Activated gamma-delta T cell (primary cell): ENCODE measurements around the gene CRYZL1.
A peak's percentile ranks its signal among the peaks of the same experiment; 100 is the strongest.
"Not testable (repeated sequence)": the region's sequence is repeated elsewhere in the genome, so short reads cannot be mapped to it uniquely, and the experiment has no call there.

Experiments used
- DNase-seq: peaks from one replicate; lab custom pipeline; 2025; lab: John Stamatoyannopoulos, UW

Gene CRYZL1

DNA sequence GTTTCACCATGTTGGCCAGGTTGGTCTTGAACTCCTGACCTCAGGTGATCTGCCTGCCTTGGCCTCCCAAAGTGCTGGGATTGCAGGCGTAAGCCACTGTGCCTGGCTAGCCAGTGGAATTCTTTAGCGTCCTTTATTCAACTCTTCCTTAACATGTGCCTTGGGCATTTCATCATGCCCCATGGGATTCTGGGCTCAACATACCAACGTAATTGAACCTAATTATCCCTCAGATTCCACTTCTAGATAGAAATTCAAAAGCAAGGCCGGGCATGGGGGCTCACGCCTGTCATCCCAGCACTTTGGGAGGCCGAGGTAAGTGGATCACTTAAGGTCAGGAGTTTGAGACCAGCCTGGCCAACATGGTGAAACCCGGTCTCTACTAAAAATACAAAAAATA lies 15.4 kb downstream of the CRYZL1 start:
- not testable (repeated sequence) for DNase-seq

DNA sequence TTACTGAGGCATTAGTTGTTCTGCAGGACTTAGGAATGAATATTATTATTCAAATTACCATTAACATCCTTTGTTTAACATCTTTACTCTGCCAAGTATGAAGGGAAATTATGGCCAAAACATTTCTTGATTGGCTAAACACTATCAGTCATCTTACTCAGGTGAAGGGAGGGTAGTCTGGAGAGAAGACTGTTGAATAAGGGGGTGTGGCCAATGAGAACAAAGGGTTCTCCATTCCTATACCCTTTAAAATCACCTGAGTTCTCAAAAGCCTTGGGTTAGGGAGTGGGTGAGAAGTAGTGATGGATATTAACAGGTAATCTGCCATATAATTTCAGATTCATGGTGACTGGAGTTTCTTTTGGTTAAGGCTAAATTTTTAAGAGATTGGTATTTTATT lies 19.3 kb downstream of the CRYZL1 start:
- no peak for DNase-seq

DNA sequence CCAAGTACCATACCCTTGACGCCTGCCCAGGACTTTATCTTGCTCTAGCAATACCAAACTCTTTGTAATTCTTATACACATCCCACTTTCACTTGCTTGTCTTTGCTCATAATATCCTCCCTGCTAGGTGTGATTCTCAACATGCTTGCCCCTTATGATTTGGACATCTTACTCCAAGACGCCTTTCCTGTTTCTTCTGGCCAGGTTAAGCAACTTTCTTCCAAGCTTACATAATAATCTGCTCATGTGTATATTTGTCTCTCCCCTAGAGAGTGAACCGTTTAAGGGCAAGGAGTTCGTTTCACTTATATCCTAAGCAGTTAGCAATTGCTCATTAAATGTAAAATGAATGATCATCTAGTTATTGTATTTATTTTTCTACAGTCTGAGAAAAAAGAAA lies 21.8 kb downstream of the CRYZL1 start:
- DNase-seq, result no peak

DNA sequence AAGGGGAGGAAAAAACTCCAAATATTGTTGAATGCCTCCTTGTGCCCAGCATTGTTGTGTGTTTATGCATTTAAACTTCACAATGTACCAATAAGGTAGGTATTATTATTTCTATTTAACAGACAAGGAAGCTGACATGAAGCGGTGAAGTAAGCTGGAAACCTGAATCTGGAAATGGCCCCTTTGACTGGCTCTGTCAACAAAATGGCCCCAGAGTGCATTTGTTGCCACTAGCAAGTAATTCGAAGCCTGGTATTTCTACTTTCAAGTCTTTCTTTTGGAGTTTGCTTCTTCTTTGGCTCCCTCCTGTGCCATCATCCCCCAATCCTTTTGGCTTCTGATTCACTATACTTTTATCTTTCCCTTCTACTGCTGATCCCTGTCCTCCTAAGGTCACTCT lies 23.1 kb downstream of the CRYZL1 start:
- no peak for DNase-seq

DNA sequence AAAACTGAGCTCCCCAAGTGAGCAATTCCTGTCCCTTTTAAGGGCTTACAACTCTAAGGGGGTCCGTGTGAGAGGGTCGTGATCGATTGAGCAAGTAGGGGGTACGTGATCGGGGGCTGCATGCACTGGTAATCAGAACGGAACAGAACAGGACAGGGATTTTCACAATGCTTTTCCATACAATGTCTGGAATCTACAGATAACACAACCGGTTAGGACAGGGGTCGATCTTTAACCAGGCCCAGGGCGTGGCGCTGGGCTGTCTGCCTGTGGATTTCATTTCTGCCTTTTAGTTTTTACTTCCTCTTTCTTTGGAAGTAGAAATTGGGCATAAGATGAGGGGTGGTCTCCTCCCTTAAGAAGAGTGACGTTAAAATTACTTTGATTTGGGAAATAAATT lies 24.0 kb downstream of the CRYZL1 start:
- not testable (repeated sequence) for DNase-seq

DNA sequence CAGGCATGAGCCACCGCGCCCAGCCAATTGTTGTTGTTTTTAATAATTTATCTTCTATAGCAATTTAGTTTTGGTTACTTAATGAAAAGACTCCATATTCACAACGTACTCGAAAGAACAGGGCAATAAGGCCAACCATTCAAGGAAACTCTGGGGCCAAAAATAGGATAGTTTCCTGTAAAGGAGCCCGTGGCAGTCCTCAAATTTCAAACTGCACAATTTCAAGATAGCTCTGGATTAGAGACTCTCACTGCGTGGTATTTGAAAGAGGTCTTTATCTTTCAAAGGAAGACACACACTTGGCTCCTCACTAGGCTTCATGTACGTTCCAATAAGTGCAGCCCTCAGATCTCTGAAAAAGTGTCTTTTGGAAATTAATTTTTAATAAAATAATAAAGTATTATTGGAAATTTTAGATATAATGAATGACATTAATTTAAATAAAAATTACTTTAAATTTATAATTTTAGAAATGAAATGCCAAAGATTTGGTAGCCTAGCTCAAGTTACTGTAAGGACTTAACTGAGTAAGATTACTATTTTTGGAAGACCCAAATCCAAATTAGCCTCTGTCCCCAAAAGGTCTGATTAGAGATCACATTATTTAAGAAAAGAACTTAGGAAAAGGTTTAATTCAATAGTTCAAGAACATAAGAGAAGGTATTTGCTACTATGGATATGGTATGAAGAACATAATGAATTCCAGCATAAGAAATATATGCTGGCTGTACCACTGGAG lies 30.4 kb downstream of the CRYZL1 start:
- DNase-seq, result no peak

DNA sequence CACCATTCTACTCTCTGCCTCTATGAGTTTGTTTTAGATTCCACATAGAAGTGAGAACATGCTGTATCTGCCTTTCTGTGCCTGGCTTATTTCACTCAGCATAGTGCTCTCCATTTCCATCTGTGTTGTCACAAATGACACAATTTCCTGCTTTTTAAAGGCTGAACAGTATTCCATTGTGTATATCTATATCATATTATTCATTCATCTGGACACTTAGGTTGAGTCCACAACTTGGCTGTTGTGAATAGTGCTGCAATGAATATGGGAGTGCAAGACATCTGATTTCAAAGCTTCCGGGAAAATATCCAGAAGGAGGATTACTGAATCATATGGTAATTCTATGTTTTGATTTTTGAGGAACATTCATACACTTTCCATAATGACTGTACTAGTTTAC lies 33.0 kb downstream of the CRYZL1 start:
- no peak for DNase-seq

DNA sequence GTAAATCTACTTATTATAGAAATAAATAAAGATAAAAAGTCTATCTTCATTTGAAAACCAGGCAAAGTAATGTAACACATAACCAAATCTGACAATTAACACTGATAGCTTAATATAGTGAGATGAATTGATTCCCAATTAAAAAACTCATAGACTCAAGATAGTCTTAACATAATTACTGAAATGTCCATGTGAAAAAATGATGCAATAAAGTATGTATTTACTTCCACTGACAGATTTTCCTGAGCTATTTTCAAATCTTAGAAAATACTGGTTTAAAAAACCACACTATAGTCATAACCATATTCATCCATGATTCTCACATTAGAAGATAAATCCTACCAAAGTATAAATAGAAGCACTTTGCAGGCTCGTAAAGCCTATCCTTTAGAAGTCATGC lies 43.5 kb downstream of the CRYZL1 start:
- no peak for DNase-seq

DNA sequence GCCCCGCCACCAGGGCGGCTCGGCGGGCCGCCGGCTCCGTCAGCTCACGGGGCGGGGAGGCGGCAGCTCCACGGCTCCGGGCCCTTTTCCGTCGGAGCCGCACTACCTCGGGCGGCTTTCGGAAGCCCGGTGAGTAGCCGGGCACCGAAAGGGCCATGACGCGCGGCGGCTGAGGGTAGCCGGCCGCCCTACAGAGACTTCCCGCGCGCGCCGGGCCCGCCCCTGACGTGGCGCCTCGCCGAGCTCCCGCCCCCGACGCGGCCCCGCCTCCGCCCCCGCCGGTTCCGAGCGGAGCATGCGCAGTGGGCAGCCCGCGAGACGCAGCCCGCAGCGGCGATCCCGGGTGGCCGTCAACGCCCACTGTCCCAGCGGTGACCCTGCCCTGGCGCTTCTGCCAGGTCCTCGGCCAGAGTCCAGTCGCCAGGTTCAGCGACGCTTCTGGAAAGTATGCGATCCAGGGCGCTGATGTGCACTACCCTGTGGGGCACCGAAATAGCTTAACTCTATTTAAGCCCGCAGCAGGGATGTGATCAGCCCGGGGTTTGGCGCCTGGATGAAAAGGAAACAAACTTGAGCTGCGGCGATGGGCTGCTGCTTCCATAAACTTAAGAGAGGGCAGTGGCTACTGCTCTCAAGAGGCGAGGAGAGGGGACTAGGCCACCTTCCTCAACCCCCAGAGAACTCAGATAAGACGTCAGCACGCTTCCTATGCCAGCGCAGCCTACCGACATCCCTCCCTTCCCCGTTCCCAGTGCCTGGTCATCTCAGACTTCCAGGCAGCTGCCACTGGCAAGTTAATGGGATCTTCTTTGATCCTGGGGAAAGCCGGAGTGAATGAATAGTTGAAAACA lies 52.8 kb downstream of the CRYZL1 start, which contains the start of gene DONSON:
Gene DONSON (minus strand): TSS at position 200 of the 851 bp plus-strand sequence. CDS start 43 bp downstream, at position 157.
- DNase-seq, result peak; percentile 81

DNA sequence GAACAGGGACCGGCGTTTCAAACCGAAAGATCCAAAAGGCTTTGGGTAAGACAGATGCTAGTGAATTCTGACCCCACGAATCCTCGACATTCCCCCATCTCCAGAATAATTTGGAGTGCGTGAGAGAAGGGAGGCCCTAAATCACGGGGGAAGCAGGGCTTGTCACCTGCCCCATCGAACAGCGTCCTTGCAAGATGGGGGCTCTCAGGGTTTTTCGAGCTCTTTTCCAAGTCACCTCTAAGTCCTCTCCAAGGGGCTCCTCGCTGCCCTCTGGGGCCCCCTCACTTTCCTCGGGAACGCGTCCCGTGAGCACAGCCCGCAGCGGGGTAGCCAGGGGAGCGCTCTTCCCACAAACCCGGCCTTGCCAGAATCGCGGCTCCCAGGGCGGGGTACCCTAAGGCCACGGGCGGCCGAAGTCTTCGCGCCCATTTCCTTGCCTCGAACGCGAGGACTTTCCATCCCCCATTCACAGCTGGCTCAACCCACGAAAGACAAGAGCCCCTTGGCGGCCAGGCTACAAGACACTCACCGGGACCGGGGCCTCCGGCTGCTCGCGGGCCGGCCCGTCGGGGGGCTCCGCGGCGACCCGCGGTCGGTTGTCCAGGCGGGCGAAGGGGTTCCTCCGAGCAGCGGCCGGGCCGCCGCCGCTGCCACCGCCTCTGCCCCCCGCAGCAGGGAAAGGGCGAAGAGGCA lies 53.6 kb downstream of the CRYZL1 start:
- peak; percentile 24 for DNase-seq

DNA sequence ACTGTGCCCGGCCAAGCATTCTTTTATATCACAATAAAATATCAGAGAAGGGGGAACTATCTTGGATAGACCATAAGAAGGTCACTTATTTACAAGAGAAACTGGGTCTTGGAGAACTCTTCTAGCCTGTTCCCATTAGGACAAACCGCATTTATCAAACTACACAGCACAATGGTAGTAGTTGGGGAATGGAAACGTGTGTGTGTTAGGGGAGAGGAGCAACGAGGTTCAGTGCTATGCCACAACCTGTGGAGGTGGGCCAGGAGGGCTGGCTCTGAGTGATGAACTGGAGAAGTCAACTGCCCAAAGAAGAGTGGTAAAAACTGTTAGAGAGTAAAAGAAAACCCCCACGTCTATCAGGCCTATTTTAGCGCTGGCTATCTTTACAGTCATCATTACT lies 54.6 kb downstream of the CRYZL1 start:
- DNase-seq, result no peak

DNA sequence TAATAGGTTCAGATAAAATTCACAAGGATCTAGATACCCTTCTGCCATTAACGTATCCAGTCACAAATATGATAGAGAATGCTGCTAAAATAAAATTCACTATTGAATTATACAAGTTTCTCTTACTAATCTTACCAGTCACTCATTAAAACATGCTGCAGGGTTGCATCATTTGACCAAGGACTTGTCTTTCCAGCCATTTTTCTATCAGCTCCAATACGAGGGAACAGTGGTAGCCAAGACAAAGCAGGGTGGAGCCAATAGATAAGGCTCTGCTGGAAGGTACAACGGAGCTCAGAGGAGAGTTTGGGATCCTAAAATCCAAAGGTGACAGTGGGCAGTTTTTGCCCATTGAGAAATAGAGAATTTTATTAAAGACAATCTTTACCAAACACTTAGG lies 57.1 kb downstream of the CRYZL1 start:
- no peak for DNase-seq

DNA sequence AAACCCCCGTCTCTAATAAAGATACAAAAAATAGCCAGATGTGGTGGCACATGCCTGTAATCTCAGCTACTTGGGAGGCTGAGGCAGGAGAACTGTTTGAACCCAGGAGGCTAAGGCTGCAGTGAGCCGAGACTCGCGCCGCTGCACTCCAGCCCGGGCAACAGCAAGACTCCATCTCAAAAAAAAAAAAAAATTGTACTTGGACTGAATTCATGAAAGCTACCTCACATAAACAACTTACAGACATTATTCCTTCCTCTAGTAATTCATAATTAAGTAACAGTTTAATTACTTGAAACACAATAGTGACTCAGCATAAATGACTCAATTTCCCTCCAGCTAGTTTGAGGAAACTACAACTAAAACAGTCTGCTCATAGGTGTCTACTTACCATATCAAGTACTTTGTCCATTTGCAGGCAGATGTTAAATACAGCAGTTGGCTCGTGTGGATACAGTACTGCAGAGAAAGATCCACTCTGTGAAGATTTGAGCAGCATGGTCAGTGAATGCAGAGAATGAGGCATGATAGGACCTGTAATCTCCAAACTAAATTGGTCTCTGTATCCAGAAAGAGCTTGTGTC lies 62.5 kb downstream of the CRYZL1 start:
- no peak for DNase-seq

DNA sequence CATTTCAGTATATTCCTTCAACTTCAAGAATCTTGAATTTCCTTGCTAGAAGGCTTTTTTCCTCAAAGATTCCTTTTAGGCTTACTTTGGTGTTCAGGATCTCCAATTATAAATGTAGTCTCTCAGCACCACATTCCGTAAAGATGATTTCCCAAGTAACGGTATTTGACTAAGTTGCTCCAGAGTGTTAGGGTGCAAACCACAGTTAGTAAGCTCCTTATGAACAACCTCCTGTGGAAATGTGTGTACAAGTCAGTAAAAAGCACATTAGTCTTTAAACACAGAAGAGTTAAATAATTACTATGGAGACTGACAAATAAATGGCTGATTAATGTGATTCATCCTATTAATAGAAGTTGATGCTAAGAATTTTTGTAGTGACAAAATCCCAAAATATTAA lies 63.3 kb downstream of the CRYZL1 start:
- no peak for DNase-seq

DNA sequence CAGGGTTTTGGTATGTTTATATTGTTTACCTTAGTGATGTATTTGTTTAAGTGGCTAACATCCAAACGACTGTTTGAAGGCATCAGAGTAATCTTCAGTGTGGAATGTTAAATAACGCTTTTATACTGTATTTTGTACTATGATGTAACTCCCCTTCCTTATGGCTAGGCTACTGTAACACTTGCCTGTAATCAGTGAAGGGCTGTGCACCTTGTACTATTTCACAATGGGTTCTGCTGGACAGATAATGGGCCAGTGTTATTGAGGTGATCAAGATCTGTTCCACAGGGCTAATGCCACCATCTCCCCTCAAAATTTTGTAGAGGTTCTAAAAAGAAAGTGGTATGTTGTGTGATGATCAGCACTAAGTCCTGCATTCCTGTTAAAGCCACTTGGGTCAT lies 64.8 kb downstream of the CRYZL1 start:
- not testable (repeated sequence) for DNase-seq

DNA sequence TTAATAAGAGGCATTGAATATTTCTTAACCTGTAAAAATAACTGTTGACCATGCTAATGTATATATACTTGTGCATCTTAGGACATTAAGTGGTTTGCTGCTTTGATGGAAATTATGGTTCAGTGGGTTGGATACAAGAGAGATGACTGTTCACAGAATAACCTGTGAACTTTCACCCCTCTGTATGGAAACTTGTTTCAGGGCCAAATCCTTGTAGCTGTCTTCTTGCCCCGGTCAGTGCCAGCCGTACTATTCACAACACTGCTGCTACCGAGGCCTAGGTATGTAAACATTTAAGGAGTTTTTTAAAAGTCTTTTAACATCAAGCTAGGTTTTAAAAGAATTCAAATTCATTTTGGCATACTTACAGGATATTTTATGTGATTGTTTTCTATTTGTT lies 69.2 kb downstream of the CRYZL1 start:
- DNase-seq, result no peak

DNA sequence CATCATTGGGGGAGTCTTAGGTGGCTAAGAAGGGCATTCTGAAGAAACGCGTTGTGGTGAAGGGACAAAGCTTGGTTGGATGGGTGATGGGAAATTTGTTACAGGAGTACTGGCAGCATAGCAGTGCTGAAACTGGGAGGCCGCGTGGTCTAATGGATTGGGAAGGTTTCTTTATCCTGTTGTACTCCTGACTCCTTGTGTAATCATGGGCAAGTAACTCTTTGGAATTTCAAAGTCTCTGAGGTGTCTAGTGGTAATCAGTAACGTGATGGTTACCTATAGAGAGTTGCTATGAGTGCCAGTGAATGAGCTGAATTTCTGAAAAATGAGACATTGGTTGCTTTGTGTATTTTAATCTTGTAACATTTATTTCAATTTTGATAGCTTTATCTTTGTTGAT lies 71.5 kb downstream of the CRYZL1 start:
- DNase-seq, result no peak

DNA sequence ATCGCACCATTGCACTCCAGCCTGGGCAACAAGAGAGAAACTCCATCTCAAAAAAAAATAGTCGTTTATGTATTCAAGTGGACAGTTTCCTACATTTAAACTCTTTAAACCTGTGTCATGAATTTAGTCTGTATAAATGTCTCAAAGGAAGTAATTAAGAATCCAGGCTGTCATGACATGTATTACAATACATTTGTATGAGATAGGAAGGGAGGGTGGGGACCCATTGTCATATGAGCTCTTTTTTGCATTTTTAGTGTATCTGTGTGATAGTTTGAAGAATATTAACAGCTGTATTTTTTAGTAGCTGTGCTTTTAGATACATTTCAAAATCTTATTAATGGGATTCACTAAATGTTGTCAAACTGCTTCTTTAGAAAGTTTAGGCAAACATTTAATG lies 73.1 kb downstream of the CRYZL1 start:
- no peak for DNase-seq

DNA sequence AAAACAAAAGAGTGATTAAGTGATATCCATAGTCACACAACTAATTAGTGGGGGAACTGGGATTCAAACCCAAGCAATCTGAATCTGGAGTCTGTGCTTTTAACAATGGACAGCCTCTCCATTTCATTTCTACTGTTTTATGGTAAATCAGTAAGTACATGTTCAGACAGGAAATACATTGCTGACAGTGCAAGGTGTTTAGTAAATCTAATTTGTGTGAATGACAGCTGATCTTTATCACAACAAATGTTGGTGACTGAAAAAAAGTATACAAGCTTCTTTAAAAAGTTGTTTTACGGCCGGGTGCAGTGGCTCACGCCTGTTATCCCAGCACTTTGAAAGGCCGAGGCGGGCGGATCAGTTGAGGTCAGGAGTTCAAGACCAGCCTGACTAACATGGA lies 73.6 kb downstream of the CRYZL1 start:
- DNase-seq, result no peak

DNA sequence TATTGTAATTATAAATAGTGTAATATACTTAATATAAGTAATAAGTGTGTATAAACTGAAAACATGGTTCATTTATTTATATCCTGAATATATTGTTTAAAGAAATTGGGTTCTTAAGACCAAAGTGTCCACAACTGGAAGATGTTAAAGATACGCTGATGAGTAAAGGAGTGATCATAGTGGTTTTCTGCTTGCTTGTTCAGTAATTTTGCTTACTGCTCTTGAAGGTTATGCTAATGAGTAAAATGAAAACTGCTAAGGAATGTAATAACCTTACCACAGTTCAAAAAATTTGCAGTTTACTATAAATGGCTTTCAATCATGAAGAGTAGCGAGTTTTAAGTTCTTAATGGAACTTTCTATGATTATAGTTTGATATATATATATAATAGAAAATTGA lies 75.0 kb downstream of the CRYZL1 start:
- no peak for DNase-seq

DNA sequence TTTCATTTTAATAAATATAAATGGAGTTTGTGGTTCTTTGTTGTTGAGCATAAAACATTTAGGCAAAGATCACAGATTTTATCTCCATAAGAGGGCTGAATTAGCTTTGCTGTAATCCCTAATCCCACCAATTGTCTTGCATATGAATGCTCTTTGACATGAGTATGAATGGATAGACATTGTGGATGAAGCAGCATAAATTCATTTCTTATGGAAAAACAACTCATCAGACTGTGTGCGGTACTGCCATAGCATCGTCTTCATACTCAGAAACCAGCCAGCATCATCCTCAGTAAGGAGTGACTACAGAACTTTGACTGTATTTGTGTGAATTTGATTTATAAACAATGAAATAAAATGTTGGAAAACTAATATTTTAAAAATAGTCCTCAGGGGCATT lies 79.2 kb downstream of the CRYZL1 start:
- no peak for DNase-seq

DNA sequence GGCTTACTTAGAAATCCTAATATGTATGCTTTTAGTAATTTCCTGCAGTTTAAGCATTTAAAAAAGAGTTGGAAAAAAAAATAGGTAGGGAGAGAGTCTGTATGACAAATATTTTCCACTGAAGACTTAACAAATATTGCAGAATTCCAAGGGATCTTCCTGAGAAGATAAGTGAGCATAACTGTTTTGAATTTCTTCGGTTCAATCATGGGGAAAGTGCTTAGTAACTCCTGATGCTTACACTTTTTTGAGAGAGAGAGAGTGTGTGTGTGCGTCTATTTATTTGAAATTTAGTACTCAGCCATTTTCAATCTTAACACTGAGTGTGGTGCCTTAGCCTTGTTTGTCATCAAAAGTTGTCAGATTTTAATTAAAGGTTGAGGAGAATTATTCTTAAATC lies 80.2 kb downstream of the CRYZL1 start:
- no peak for DNase-seq
